Upper lobe of left lung (tissue), 6 donors: ENCODE data around the gene YWHAB. TPM values are rescaled to one million over a fixed set of nuclear protein-coding genes. Genes with fewer than 3 reads are reported as not detected.

Experiments used
- ATAC-seq, 2 donors: fragments of 200-7000 bp; cut with Tn5 transposase; one replicate each; pipeline ENCODE4 v1.9.1; 2022; ENCODE audit warnings: mild to moderate bottlenecking in 2 of 2, moderate library complexity in 2 of 2; ENCODE audit not compliant: low FRiP score in 2 of 2
- DNase-seq, 2 donors: peaks; one replicate each; pipeline ENCODE4 v3.0.0-alpha.2; 2019 to 2020
- H3K27ac ChIP-seq, 4 donors: fragments of 200-600 bp; sonication (generic); one replicate each; pipeline ENCODE4 v1.5.1; 2016 to 2019
- H3K27me3 ChIP-seq, 4 donors: fragments of 200-600 bp; sonication (generic); one replicate each; pipeline ENCODE4 v1.5.1; 2017 to 2019
- H3K36me3 ChIP-seq, 4 donors: fragments of 200-600 bp; sonication (generic); one replicate each; pipeline ENCODE4 v1.5.1; 2016 to 2019
- H3K4me1 ChIP-seq, 4 donors: fragments of 200-600 bp; sonication (generic); one replicate each; pipeline ENCODE4 v1.5.1; 2018 to 2019
- H3K4me3 ChIP-seq, 4 donors: fragments of 200-600 bp; sonication (generic); one replicate each; pipeline ENCODE4 v1.5.1; 2017 to 2019; ENCODE audit warnings: mild to moderate bottlenecking in 2 of 4, moderate library complexity in 1 of 4
- H3K9me3 ChIP-seq, 4 donors: fragments of 200-600 bp; sonication (generic); one replicate each; pipeline ENCODE4 v1.5.1; 2018 to 2019
- EP300 ChIP-seq, 4 donors: sonication (generic); formaldehyde crosslinking; IDR thresholded peaks; one replicate each; pipeline ENCODE4 v1.5.1; 2017; ENCODE audit warnings: antibody characterized with exemption in 4 of 4, control low read depth in 2 of 4
- POLR2A ChIP-seq, 4 donors: fragments of 450-650 bp; IDR thresholded peaks; one replicate each; pipeline ENCODE4 v1.5.1; 2016 to 2017; ENCODE audit warnings: antibody characterized with exemption in 4 of 4, mild to moderate bottlenecking in 2 of 4
- POLR2AphosphoS5 ChIP-seq, 2 donors: sonication (generic); formaldehyde crosslinking; IDR thresholded peaks; one replicate each; pipeline ENCODE4 v1.5.1; 2017; ENCODE audit warnings: antibody characterized with exemption in 2 of 2
- WGBS, 2 donors: methylation state at CpG; one replicate each; pipeline ENCODE4 v1.1.5; 2017 to 2018; 5-methylcytosine and 5-hydroxymethylcytosine counted together
- total RNA-seq, 6 donors: library from RNA; depleted of rRNA in 4 of 6; stranded (reverse); fragments of >200 nt in 4 of 6; gene quantifications; one replicate each; pipeline versions ENCODE4 v1.1.0 to v1.2.1, GENCODE V29; 2016 to 2021
- TF ChIP-seq, protein P1 (sequence below), 6 experiments: fragments of 450-650 bp in 4 of 6; fragments of 200-600 bp in 2 of 6; sonication (generic) in 2 of 6; IDR thresholded peaks; one replicate each; pipeline ENCODE4 v1.5.1; 2016 to 2019; ENCODE audit warnings: antibody characterized with exemption in 6 of 6
- donor health status: DM: no; HTN: no; CAD: no; lungs with moderate emphysema.
- donor health status: DM: no; HTN: yes; CAD: no; lungs with severe emphysema.

The YWHAB gene
- total RNA-seq = 100 to 1,000 TPM in 4 of 6 donors, 10 to 100 TPM in 2; 61.0 to 201 (median 123) TPM

DNA sequence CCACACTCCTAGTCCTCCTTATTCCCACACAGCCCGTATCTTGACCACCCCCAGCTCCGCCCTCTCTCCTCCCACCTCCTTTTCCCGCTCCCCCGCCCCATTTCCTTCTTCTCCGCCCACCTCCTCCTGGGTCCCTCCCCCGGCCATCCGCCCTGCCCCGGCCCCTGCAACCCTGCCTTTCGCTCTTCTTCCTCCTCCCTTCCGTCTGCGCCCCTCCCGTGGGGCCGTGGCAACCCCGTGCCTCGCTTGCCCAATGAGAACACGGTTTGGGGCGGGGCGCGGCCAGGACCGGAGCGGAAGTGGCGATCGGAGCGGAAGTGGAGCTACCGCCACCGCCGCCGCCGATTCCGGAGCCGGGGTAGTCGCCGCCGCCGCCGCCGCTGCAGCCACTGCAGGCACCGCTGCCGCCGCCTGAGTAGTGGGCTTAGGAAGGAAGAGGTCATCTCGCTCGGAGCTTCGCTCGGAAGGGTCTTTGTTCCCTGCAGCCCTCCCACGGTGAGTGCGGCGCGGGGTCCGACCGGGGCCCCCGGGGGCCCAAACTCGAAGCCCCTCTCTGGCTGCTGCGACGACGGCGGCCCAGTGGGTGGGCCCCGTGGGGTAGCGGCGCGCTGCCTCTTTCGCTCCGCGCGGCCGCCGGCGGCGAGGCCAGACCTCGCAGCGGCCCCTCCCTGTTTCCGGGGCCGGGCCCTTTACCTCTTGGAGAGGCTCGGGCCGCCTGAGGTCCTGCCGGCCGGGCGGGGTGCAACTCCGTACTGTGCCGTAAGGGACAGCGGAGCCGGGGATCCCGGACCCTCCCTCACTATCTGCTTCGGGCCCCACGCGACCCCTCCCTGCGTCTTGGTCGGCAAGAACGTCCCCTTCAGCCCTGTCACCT, at the start of gene YWHAB:
Gene YWHAB (plus strand): TSS at position 314 of the 874 bp plus-strand sequence. CDS start 15,829 bp downstream, outside the sequence.
- H3K27me3 ChIP-seq = no peaks in the 10 kb centered on the region
- TF ChIP-seq POLR2A (IDR thresholded peaks at IDR 0.05) = peak; percentile 75 to 96 (median 90)
- TF ChIP-seq EP300 (IDR thresholded peaks at IDR 0.05) = peak in 1 of 4 donors; percentile 34
- peak; percentile 93 to 94 for TF ChIP-seq POLR2AphosphoS5 (IDR thresholded peaks at IDR 0.05)
- TF ChIP-seq, protein P1, sequence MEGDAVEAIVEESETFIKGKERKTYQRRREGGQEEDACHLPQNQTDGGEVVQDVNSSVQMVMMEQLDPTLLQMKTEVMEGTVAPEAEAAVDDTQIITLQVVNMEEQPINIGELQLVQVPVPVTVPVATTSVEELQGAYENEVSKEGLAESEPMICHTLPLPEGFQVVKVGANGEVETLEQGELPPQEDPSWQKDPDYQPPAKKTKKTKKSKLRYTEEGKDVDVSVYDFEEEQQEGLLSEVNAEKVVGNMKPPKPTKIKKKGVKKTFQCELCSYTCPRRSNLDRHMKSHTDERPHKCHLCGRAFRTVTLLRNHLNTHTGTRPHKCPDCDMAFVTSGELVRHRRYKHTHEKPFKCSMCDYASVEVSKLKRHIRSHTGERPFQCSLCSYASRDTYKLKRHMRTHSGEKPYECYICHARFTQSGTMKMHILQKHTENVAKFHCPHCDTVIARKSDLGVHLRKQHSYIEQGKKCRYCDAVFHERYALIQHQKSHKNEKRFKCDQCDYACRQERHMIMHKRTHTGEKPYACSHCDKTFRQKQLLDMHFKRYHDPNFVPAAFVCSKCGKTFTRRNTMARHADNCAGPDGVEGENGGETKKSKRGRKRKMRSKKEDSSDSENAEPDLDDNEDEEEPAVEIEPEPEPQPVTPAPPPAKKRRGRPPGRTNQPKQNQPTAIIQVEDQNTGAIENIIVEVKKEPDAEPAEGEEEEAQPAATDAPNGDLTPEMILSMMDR (IDR thresholded peaks at IDR 0.05) = peak; percentile 1 to 69 (median 42)
- H3K4me1 ChIP-seq = peaks cover 38 to 55% (median 44%) of the 10 kb centered on the region in 4 donors
- peak; percentile 99 to 100 for ATAC-seq
- 1 to 3% methylated on average over 12 to 54 of the region's 88 CpGs for WGBS, 2 donors
- peak within 1 kb of the TSS; percentile 86 to 99 (median 94) for H3K4me3 ChIP-seq
- peak within 1 kb of the TSS; percentile 97 to 100 (median 99) for H3K27ac ChIP-seq
- DNase-seq = peak; percentile 98 to 99
- no peaks in the 10 kb centered on the region for H3K36me3 ChIP-seq
- H3K9me3 ChIP-seq = no peaks in the 10 kb centered on the region

DNA sequence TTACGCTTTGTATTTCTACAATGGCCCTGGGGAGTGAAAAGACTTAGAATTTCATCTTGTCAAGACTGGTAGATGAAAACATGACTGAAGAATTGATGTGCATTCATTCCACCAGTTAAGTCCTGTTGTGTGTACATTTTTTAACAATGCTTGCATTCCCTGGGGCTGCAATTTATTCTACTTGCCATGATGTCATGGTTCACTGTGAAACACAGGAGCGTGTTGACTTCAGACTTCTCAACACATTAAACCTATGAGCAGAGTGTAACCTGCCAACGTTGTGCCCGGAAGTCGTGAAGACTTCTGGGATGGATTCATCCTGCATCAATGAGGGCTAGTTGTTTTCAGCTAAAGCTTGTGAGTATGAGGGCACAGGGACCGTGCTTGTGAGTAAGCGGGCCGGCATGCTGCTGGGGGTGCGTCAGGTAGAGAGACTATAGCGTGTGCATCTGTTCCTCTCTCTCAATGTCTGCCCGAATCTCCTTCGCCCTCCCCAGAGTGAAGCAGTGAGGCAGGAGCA, 48.8 kb upstream of the YWHAB start:
- Histone ChIP-seq H3K36me3 (no peaks in the 10 kb centered on the region), H3K27me3 (no peaks in the 10 kb centered on the region), H3K27ac (no peak overlapping the region), H3K4me3 (no peak overlapping the region), H3K9me3 (no peaks in the 10 kb centered on the region), H3K4me1 (no peaks in the 10 kb centered on the region)
- DNase-seq = no peak
- no peak for ATAC-seq
- WGBS, 2 donors = 92 to 93% methylated on average over 12 of the region's 12 CpGs
- TF ChIP-seq POLR2AphosphoS5 (IDR thresholded peaks at IDR 0.05) (no peak), EP300 (IDR thresholded peaks at IDR 0.05) (no peak), POLR2A (IDR thresholded peaks at IDR 0.05) (no peak)
- TF ChIP-seq, protein P1 (IDR thresholded peaks at IDR 0.05) = no peak

GRCh38 chr20:44837946-44838345, 47.6 kb upstream of the YWHAB start:
- DNase-seq = no peak
- no peak for ATAC-seq
- TF ChIP-seq EP300 (IDR thresholded peaks at IDR 0.05) (no peak), POLR2A (IDR thresholded peaks at IDR 0.05) (no peak), POLR2AphosphoS5 (IDR thresholded peaks at IDR 0.05) (no peak)
- TF ChIP-seq, protein P1 (IDR thresholded peaks at IDR 0.05) = no peak
- 38 to 65% methylated on average over 1 to 3 of the region's 3 CpGs for WGBS, 2 donors
- Histone ChIP-seq H3K9me3 (no peaks in the 10 kb centered on the region), H3K27ac (no peak overlapping the region), H3K36me3 (no peaks in the 10 kb centered on the region), H3K27me3 (no peaks in the 10 kb centered on the region), H3K4me1 (no peaks in the 10 kb centered on the region), H3K4me3 (no peak overlapping the region)

DNA sequence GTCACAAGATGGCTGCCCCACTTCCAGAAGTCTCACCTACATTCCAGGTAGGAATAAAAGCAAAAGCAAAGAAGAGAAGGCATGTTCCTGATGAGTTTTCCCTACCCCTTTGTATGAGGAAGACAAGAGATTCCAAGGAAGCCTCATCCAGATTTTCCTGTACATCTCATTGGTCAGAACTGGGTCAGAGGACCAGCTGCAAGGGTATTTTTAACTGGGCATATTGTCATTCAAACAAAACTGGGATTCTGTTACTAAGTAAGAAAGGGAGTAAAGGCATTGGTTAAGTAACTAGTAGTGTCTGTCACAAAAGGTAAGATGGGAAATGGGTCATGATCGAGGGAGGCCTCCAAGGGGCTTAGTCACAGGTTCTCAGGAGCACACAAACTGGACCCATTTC, 47.0 kb upstream of the YWHAB start:
- ATAC-seq = no peak
- Histone ChIP-seq H3K27ac (no peak overlapping the region), H3K36me3 (no peaks in the 10 kb centered on the region), H3K4me1 (no peaks in the 10 kb centered on the region), H3K27me3 (no peaks in the 10 kb centered on the region), H3K9me3 (no peaks in the 10 kb centered on the region), H3K4me3 (no peak overlapping the region)
- TF ChIP-seq POLR2A (IDR thresholded peaks at IDR 0.05) (no peak), EP300 (IDR thresholded peaks at IDR 0.05) (no peak), POLR2AphosphoS5 (IDR thresholded peaks at IDR 0.05) (no peak)
- TF ChIP-seq, protein P1 (IDR thresholded peaks at IDR 0.05) = no peak
- no peak for DNase-seq
- WGBS, 2 donors = 82 to 89% methylated on average over 1 of the region's 1 CpG
